Measurements from ENCODE around the gene BMPR2.

BMPR2 gene

DNA sequence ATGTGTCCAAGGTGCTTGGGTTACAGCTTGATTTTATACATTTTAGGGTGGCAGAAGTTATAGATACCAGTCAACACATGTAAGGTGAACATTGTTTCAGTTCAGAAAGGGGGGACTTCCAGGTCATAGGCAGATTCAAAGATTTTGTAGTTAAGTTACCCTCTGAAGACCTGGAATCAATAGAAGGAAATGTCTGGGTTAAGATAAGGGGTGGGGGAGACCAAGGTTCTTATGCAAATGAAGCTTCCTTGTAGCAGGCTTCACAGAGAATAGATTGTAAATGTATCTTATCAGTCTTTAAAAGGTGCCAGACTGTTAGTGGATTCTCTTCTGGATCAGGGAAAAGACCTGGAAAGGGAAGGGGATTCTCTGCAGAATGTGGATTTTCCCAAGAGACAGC, 42.4 kb downstream of the BMPR2 start:
- H3K4me3 ChIP-seq (ENCODE audit: low read length), result no peak overlapping the region
- H3K27ac ChIP-seq (ENCODE audit: low read depth, low read length), result no peak overlapping the region

DNA sequence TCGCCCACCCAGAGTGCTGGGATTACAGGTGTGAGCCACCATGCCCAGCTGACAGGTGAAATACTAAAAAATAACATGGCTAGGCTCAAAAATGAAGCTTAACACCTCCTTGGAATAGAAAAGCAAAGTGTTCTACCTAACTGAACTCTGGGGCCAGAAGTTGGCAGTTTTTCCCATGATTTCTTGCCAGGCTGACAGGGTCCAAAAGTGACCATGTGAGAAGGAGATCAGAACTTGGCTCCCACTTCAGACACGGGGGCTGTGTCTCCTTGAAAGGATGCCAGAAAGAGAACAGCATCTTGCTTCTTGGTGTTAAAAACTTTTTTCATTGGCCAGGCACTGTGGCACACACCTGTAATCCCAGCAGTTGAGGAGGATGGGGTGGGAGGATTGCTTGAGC, 47.0 kb downstream of the BMPR2 start:
- Histone ChIP-seq H3K27me3 (ENCODE audit: control insufficient read depth, low read length) (no peaks in the 10 kb centered on the region), H3K79me2 (ENCODE audit: control insufficient read depth, low read length) (no peaks in the 10 kb centered on the region), H4K20me1 (ENCODE audit: control insufficient read depth, insufficient read depth, low read depth, low read length) (no peaks in the 10 kb centered on the region)

More for the DNA sequence above, 42.4 kb downstream of the BMPR2 start:
- Histone ChIP-seq H3K27me3 (ENCODE audit: control insufficient read depth, low read length) (no peaks in the 10 kb centered on the region), H3F3A (ENCODE audit: control insufficient read depth, insufficient read depth) (no peaks in the 10 kb centered on the region), H3K79me2 (ENCODE audit: control insufficient read depth, low read length) (no peaks in the 10 kb centered on the region), H3K36me3 (ENCODE audit: control insufficient read depth, low read length) (no peaks in the 10 kb centered on the region), H3K9me3 (ENCODE audit: control insufficient read depth, insufficient read depth, low read length) (no peaks in the 10 kb centered on the region), H3K9me2 (replicated peaks; ENCODE audit: control insufficient read depth, low read length) (no peaks in the 10 kb centered on the region), H3K4me1 (ENCODE audit: control insufficient read depth, low read length) (peaks cover 8% of the 10 kb centered on the region), H3K4me2 (ENCODE audit: low read length) (no peak overlapping the region), H4K20me1 (ENCODE audit: control insufficient read depth, insufficient read depth, low read depth, low read length) (no peaks in the 10 kb centered on the region)
- TF ChIP-seq, protein P1, sequence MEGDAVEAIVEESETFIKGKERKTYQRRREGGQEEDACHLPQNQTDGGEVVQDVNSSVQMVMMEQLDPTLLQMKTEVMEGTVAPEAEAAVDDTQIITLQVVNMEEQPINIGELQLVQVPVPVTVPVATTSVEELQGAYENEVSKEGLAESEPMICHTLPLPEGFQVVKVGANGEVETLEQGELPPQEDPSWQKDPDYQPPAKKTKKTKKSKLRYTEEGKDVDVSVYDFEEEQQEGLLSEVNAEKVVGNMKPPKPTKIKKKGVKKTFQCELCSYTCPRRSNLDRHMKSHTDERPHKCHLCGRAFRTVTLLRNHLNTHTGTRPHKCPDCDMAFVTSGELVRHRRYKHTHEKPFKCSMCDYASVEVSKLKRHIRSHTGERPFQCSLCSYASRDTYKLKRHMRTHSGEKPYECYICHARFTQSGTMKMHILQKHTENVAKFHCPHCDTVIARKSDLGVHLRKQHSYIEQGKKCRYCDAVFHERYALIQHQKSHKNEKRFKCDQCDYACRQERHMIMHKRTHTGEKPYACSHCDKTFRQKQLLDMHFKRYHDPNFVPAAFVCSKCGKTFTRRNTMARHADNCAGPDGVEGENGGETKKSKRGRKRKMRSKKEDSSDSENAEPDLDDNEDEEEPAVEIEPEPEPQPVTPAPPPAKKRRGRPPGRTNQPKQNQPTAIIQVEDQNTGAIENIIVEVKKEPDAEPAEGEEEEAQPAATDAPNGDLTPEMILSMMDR (IDR thresholded peaks at IDR 0.05; ENCODE audit: low read depth, low read length, poor library complexity, severe bottlenecking), result no peak
- no peak for TF ChIP-seq EZH2phosphoT487 (IDR thresholded peaks at IDR 0.05; ENCODE audit: borderline replicate concordance, low read length)

DNA sequence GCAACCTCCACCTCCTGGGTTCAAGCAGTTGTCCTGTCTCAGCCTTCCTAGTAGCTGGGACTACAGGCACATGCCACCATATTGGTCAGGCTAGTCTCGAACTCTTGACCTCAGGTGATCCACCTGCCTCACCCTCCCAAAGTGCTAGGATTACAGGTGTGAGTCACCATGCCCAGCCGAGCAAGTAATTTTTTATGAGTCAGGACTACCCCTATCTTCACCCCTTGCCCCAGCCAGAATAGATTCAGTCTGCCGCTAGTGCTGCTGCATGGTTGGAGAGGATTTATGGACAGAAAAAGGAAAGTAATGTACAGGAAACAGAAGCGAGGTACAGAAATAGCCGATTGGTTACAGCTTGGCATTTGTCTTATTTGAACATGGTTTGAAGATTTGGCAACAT, 48.9 kb downstream of the BMPR2 start:
- no peaks in the 10 kb centered on the region for H3K9me2 ChIP-seq (replicated peaks; ENCODE audit: control insufficient read depth, low read length)
- H3K4me1 ChIP-seq (ENCODE audit: control insufficient read depth, low read length), result no peaks in the 10 kb centered on the region
- no peaks in the 10 kb centered on the region for H3K79me2 ChIP-seq (ENCODE audit: control insufficient read depth, low read length)
- no peaks in the 10 kb centered on the region for H3K27me3 ChIP-seq (ENCODE audit: control insufficient read depth, low read length)
- no peak overlapping the region for H3K4me3 ChIP-seq (ENCODE audit: low read length)
- H4K20me1 ChIP-seq (ENCODE audit: control insufficient read depth, insufficient read depth, low read depth, low read length), result no peaks in the 10 kb centered on the region
- TF ChIP-seq, protein P1 (IDR thresholded peaks at IDR 0.05; ENCODE audit: low read depth, low read length, poor library complexity, severe bottlenecking), result no peak
- no peak for TF ChIP-seq EZH2phosphoT487 (IDR thresholded peaks at IDR 0.05; ENCODE audit: borderline replicate concordance, low read length)
- no peaks in the 10 kb centered on the region; the same call in 1 of the 2 replicates for H3K36me3 ChIP-seq (ENCODE audit: control insufficient read depth, low read length)
- peaks cover 15% of the 10 kb centered on the region; the same call in 1 of the 2 replicates for H3K9me3 ChIP-seq (ENCODE audit: control insufficient read depth, insufficient read depth, low read length)
- no peak overlapping the region for H3K4me2 ChIP-seq (ENCODE audit: low read length)
- H3F3A ChIP-seq (ENCODE audit: control insufficient read depth, insufficient read depth), result no peaks in the 10 kb centered on the region
- H3K27ac ChIP-seq (ENCODE audit: low read depth, low read length), result no peak overlapping the region

More for the DNA sequence above, 47.0 kb downstream of the BMPR2 start:
- no peak for TF ChIP-seq EZH2phosphoT487 (IDR thresholded peaks at IDR 0.05; ENCODE audit: borderline replicate concordance, low read length)
- TF ChIP-seq, protein P1 (IDR thresholded peaks at IDR 0.05; ENCODE audit: low read depth, low read length, poor library complexity, severe bottlenecking), result no peak
- Histone ChIP-seq H3K4me2 (ENCODE audit: low read length) (no peak overlapping the region), H3K9me3 (ENCODE audit: control insufficient read depth, insufficient read depth, low read length) (no peaks in the 10 kb centered on the region), H3K4me3 (ENCODE audit: low read length) (no peak overlapping the region), H3F3A (ENCODE audit: control insufficient read depth, insufficient read depth) (no peaks in the 10 kb centered on the region), H3K36me3 (ENCODE audit: control insufficient read depth, low read length) (no peaks in the 10 kb centered on the region), H3K27ac (ENCODE audit: low read depth, low read length) (no peak overlapping the region), H3K4me1 (ENCODE audit: control insufficient read depth, low read length) (peaks cover 8% of the 10 kb centered on the region), H3K9me2 (replicated peaks; ENCODE audit: control insufficient read depth, low read length) (no peaks in the 10 kb centered on the region)

All from DOHH2 (cell line).